ENCODE measurements around the gene FAM20C. TPM values are rescaled to one million over a fixed set of nuclear protein-coding genes. Genes with fewer than 3 reads are reported as not detected.

Gene FAM20C
- total RNA-seq, 2 donors from 2014 or later, result 33.5 to 53.5 TPM

- Mint-ChIP-seq H3K4me3 (no peak overlapping the region), H3K27ac (peak overlapping the region; percentile 15), H3K36me3 (ENCODE audit: low read depth) (peaks cover 18% of the 10 kb centered on the region), H3K9me3 (no peaks in the 10 kb centered on the region), H3K4me1 (no peaks in the 10 kb centered on the region), H3K27me3 (ENCODE audit: insufficient read depth) (no peaks in the 10 kb centered on the region)
- Histone ChIP-seq H3K4me1 (ENCODE audit: control insufficient read depth, insufficient read depth, low read length) (no peaks in the 10 kb centered on the region), H3K4me3 (ENCODE audit: low read length) (no peak overlapping the region), H3K27ac (ENCODE audit: low read depth, low read length) (no peak overlapping the region), H3K36me3 (ENCODE audit: control insufficient read depth, insufficient read depth, low read length) (no peaks in the 10 kb centered on the region), H3K9ac (ENCODE audit: extremely low read depth, low read length, poor library complexity, severe bottlenecking) (no peak overlapping the region), H3K27me3 (ENCODE audit: control insufficient read depth, insufficient read depth, low read length, poor library complexity, severe bottlenecking) (no peaks in the 10 kb centered on the region), H3K9me3 (ENCODE audit: control insufficient read depth, low read length) (no peaks in the 10 kb centered on the region)
- whole genome bisulfite sequencing, 2 experiments (ENCODE audit: insufficient coverage in 1 of 2, insufficient read length in 1 of 2), result 92 to 93% methylated on average over 23 to 36 of the region's 36 CpGs
- TF ChIP-seq, protein P1, sequence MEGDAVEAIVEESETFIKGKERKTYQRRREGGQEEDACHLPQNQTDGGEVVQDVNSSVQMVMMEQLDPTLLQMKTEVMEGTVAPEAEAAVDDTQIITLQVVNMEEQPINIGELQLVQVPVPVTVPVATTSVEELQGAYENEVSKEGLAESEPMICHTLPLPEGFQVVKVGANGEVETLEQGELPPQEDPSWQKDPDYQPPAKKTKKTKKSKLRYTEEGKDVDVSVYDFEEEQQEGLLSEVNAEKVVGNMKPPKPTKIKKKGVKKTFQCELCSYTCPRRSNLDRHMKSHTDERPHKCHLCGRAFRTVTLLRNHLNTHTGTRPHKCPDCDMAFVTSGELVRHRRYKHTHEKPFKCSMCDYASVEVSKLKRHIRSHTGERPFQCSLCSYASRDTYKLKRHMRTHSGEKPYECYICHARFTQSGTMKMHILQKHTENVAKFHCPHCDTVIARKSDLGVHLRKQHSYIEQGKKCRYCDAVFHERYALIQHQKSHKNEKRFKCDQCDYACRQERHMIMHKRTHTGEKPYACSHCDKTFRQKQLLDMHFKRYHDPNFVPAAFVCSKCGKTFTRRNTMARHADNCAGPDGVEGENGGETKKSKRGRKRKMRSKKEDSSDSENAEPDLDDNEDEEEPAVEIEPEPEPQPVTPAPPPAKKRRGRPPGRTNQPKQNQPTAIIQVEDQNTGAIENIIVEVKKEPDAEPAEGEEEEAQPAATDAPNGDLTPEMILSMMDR (conservative IDR thresholded peaks at IDR 0.05), result no peak
- no peak for DNase-seq
Measured at GRCh38 chr7:214410-215212, 22.2 kb downstream of the FAM20C start.

DNA sequence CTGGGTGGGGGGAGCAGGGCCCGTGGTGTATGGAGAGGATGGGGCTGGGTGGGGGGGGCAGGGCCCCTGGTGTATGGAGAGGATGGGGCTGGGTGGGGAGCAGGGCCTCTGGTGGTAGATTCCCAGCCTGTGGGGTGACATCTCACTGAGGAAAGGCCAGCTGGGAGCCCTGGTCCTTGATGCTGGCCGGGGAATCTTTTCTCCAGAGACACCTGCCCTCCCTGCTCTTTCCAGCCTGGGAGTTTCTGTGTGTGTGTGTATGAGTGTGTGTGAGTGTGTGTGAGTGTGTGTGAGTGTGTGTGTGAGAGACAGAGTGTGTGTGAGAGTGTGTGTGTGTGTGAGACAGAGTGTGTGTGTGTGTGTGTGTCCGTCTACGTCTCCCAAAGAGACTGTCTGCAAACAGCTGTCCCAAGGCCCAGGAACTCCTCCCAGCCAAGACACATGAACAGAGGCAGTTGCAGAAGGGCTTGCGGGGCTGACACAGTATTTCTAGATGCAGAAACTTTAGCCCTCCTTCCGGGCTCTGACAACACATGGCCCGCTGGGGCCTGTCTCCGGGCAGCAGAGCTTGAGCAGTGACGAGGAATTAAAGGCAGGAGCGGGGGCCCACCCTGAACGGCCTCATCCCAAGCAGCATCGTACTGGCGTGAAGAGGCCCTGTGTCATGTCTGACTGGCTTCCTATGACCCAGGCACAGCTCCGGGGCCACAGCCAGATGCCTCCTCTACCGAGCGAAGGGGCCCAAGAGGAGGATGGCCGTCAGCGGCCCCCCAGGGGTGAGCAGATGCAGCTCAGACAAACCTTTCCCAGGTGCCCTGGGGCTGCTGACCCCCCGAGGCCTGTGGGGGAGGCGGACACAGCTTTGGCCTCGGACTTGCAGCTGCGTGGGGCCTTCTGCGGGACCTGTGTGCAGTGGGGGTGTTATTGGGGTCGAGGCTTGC lies 24.3 kb downstream of the FAM20C start:
- H3K9me3 Mint-ChIP-seq, result no peaks in the 10 kb centered on the region
- H3K27me3 ChIP-seq (ENCODE audit: control insufficient read depth, insufficient read depth, low read length, poor library complexity, severe bottlenecking), result no peaks in the 10 kb centered on the region
- no peak overlapping the region for H3K9ac ChIP-seq (ENCODE audit: extremely low read depth, low read length, poor library complexity, severe bottlenecking)
- H3K27ac ChIP-seq (ENCODE audit: low read depth, low read length), result peak overlapping the region; percentile 54
- no peak overlapping the region for H3K4me3 Mint-ChIP-seq
- H3K27me3 Mint-ChIP-seq (ENCODE audit: insufficient read depth), result no peaks in the 10 kb centered on the region
- no peak overlapping the region for H3K27ac Mint-ChIP-seq
- no peak for DNase-seq
- TF ChIP-seq, protein P1 (conservative IDR thresholded peaks at IDR 0.05), result no peak
- no peaks in the 10 kb centered on the region for H3K4me1 ChIP-seq (ENCODE audit: control insufficient read depth, insufficient read depth, low read length)
- H3K9me3 ChIP-seq (ENCODE audit: control insufficient read depth, low read length), result no peaks in the 10 kb centered on the region
- H3K4me1 Mint-ChIP-seq, result peaks cover 4% of the 10 kb centered on the region
- WGBS, 2 experiments (ENCODE audit: insufficient coverage in 1 of 2, insufficient read length in 1 of 2), result 84 to 94% methylated on average over 9 to 24 of the region's 24 CpGs
- H3K4me3 ChIP-seq (ENCODE audit: low read length), result no peak overlapping the region
- peaks cover 17% of the 10 kb centered on the region for H3K36me3 Mint-ChIP-seq (ENCODE audit: low read depth)
- no peaks in the 10 kb centered on the region for H3K36me3 ChIP-seq (ENCODE audit: control insufficient read depth, insufficient read depth, low read length)

GRCh38 chr7:217781-218180 lies 25.4 kb downstream of the FAM20C start:
- Histone ChIP-seq H3K27ac (ENCODE audit: low read depth, low read length) (peak overlapping the region; percentile 44), H3K9ac (ENCODE audit: extremely low read depth, low read length, poor library complexity, severe bottlenecking) (no peak overlapping the region), H3K36me3 (ENCODE audit: control insufficient read depth, insufficient read depth, low read length) (no peaks in the 10 kb centered on the region), H3K27me3 (ENCODE audit: control insufficient read depth, insufficient read depth, low read length, poor library complexity, severe bottlenecking) (no peaks in the 10 kb centered on the region), H3K4me1 (ENCODE audit: control insufficient read depth, insufficient read depth, low read length) (no peaks in the 10 kb centered on the region), H3K9me3 (ENCODE audit: control insufficient read depth, low read length) (no peaks in the 10 kb centered on the region), H3K4me3 (ENCODE audit: low read length) (no peak overlapping the region)
- Mint-ChIP-seq H3K36me3 (ENCODE audit: low read depth) (peaks cover 14% of the 10 kb centered on the region), H3K4me1 (peaks cover 4% of the 10 kb centered on the region), H3K27me3 (ENCODE audit: insufficient read depth) (no peaks in the 10 kb centered on the region), H3K9me3 (no peaks in the 10 kb centered on the region), H3K4me3 (no peak overlapping the region), H3K27ac (no peak overlapping the region)
- TF ChIP-seq, protein P1 (conservative IDR thresholded peaks at IDR 0.05), result no peak
- no peak for DNase-seq
- WGBS, 2 experiments (ENCODE audit: insufficient coverage in 1 of 2, insufficient read length in 1 of 2), result 92 to 95% methylated on average over 16 to 21 of the region's 21 CpGs

Measured in endodermal cell (in vitro differentiated cells).